ENCODE results near the gene VWF.
"Not testable (repeated sequence)": the region's sequence is repeated elsewhere in the genome, so short reads cannot be mapped to it uniquely, and the experiment has no call there.

The VWF gene

GRCh38 chr12:6143303-6143675 is 18.8 kb upstream of the VWF start:
- no peak for DNase-seq

GRCh38 chr12:6142368-6143302 is 18.2 kb upstream of the VWF start:
- DNase-seq: not testable (repeated sequence)

DNA sequence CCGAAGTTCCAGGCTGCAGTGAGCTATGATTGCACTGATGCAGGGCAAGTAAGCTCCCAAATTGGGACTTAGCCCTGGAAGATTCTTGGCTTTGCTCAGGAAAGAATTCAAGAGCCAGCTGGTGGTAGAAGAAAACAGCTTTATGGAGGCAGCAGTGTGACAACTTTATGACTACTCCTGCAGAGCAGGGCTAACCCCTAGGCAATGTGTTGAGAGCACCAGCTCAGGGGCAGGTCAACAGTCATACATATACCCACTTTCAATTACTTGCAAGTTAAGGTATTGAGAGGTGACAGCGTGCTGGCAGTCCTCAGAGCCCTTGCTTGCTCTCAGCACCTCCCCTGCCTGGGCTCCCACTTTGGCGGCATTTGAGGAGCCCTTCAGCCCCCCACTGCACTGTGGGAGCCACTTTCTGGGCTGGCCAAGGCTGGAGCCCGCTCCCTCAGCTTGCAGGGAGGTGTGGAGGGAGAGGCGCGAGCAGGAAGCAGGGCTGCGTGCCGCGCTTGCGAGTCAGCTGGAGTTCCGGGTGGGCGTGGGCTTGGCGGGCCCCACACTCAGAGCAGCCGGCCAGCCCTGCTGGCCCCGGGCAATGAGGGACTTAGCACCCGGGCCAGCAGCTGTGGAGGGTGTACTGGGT is 17.4 kb upstream of the VWF start:
- DNase-seq: not testable (repeated sequence)

- DNase-seq: no peak
Measured at GRCh38 chr12:6140651-6141447, 16.4 kb upstream of the VWF start.

DNA sequence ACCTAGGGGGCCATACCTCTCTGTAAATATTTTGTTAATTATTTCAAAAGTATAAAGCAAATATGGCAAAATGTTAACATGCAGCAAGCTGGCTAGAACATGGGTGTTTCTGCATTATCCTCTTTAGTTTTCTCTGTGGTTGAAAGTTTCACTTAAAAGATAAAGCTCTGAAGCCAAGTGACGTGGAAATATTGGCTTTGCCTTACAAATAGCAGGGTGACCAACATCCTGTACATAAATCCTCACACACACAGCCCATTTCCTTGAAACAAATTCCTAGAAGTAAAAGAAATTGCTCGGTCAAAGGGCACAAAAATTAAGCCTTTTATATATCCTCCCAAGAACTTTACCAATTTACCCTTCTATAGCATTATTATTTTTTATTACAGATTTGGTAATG is 10.6 kb upstream of the VWF start:
- no peak for DNase-seq

DNA sequence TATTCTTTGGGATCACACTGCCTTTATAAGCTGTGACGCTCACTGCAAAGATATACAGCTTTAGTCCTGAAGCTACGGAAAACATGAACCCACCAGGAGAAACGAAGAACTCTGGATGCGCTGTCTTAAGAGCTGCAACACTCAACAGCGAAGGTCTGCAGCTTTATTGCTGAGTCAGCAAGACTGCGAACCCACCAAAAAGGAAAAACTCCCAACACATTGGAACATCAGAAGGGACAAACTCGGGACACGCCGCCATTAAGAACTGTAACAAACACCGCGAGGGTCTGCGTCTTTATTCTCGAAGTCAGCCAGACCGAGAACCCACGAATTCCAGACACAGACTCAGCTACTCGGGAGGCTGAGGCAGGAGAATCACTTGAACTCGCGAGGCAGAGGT is 9.2 kb upstream of the VWF start:
- no peak for DNase-seq

DNA sequence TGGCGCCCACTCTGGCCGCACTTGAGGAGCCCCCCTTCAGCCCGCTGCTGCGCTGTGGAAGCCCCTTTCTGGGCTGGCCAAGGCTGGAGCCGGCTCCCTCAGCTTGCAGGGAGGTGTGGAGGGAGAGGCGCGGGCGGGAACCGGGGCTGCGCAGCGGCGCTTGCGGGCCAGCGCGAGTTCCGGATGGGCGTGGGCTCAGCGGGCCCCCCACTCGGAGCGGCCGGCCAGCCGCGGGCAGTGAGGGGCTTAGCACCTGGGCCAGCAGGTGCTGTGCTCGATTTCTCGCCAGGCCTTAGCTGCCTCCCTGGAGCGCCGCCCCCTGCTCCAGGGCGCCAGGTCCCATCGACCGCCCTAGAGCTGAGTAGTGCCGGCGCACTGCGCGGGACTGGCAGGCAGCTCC is 8.0 kb upstream of the VWF start:
- DNase-seq: no peak

DNA sequence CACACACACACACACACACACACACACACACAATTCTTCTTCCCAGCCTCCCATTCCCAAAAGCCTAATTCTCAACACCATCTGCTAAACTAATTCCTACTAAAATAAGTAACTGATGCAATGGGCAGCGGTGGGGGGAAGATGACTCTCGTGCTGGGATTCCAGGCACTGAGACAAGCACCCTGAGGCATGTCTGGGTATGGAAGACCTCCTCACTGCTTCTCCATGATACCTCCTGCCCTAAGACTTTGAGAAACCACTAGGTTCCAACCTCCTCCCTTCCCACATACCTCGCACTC is 789 bp upstream of the VWF start:
- peak in 1 of 2 experiments; percentile 21 for DNase-seq

- DNase-seq: no peak
Measured at GRCh38 chr12:6123258-6123657, 1.2 kb downstream of the VWF start.

DNA sequence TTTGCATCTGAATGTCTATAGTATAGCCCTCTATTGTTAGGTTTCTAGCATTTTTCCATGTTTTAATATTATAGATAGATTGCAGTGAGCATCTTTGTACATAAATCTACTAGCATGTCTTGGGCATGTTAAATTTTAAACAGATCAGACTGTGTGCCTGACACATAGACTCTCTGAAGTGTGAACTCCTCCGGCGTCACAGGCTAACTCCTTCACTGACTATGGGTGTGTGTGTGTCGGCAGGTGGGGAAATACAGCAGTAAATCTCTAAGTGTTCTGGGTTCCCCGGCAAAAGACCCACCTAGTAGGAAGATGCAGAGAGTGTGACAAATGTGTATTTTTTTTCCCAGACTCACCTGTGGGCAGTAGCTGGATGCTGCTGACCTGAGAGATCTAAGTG is 2.3 kb downstream of the VWF start:
- no peak for DNase-seq

- no peak for DNase-seq
Measured at GRCh38 chr12:6120796-6121473, 3.5 kb downstream of the VWF start.

- DNase-seq: no peak
Measured at GRCh38 chr12:6118891-6119568, 5.4 kb downstream of the VWF start.

GRCh38 chr12:6116471-6117021 is 7.9 kb downstream of the VWF start:
- DNase-seq: no peak

- no peak for DNase-seq
Measured at GRCh38 chr12:6115389-6115788, 9.1 kb downstream of the VWF start.

- no peak for DNase-seq
Measured at GRCh38 chr12:6114476-6114870, 10.0 kb downstream of the VWF start.

GRCh38 chr12:6113691-6114475 is 10.6 kb downstream of the VWF start:
- peak in 1 of 2 experiments; percentile 61 for DNase-seq

- no peak for DNase-seq
Measured at GRCh38 chr12:6112004-6112403, 12.5 kb downstream of the VWF start.

DNA sequence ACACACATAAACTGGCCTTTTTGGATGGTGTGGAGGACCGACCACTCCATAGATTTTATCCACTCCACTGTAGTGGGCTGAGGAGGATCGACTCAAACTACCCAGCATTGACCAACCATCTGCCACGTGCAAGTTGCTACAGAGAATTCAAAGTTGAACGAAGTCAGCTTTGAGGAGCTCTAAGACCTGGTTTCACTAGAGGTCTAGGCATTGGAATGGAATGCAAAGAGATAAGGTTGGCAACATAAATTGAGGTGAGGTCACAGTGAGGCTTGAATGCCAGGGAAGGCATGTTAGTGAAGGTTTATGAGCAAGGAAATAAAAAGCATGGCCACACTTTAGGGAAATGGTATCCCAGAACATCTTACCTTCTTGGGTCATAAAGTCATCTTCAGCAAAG is 14.5 kb downstream of the VWF start:
- DNase-seq: no peak

GRCh38 chr12:6106218-6106617 is 18.3 kb downstream of the VWF start:
- no peak for DNase-seq

DNA sequence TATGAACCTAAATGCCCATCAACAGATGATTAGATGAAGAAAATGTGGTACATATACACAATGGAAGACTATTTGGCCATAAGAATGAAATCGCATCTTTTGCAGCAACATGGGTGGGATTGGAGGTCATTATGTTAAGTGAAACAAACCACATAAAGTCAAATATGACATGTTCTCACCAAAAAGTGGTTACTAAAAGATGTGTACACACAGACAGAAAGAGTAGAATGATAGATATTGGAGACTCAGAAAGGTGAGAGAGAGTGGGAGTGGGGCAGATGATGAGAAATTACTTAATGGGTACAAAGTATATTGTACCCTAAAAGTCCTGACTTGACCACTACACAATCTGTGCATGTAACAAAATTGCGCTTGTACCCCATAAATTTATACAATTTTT is 19.6 kb downstream of the VWF start:
- DNase-seq: no peak

DNA sequence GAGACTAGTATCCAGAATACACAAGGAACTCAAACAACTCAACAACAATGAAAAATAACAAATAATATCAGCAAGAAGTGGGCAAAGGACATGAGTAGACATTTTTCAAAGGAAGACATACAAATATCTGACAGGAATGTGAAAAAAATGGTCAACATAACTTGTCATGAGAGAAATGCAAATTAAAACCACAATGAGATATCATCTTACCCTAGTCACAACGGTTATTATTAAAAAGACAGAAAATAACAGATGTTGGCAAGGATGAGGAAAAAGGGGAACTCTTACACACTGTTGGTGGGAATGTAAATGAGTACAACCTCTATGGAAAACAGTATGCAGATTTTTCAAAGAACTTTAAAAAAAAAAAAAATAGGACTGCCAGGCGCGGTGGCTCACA is 20.4 kb downstream of the VWF start:
- no peak for DNase-seq
